GM12878 (cell line): Measurements from ENCODE around the gene KLLN.

ENCODE experiments used
- ATF7 ChIP-seq: fragments of 450-650 bp; IDR thresholded peaks from 2 replicates; pipeline ENCODE4 v1.6.1; 2016; ENCODE audit warnings: low read depth, mild to moderate bottlenecking
- CBX5 ChIP-seq: sonication (generic); IDR thresholded peaks from 2 replicates; pipeline ENCODE4 v1.6.1; 2016; ENCODE audit warnings: low read depth, moderate library complexity, mild to moderate bottlenecking, inconsistent platforms
- CTCF ChIP-seq, 3 experiments: IDR thresholded peaks in 2 of 3; conservative IDR thresholded peaks in 1 of 3; 2 replicates each; pipeline ENCODE4 v1.5.1; 2011; ENCODE audit warnings: low read depth in 3 of 3, low read length in 3 of 3, mild to moderate bottlenecking in 3 of 3, control low read depth in 2 of 3, moderate library complexity in 2 of 3, inconsistent platforms in 1 of 3, mixed read lengths in 1 of 3; ENCODE audit not compliant: control insufficient read depth in 2 of 3, insufficient read depth in 1 of 3; ENCODE audit errors: extremely low read depth in 1 of 3
- DPF2 ChIP-seq: fragments of 450-650 bp; IDR thresholded peaks from 2 replicates; pipeline ENCODE4 v1.6.1; 2017; ENCODE audit warnings: mild to moderate bottlenecking
- ELK1 ChIP-seq: IDR thresholded peaks from 2 replicates; pipeline ENCODE4 v1.6.1; 2012; ENCODE audit warnings: low read depth, low read length, improper control_type of control experiment
- EP300 ChIP-seq, 2 experiments: fragments of 150-350 bp in 1 of 2; IDR thresholded peaks; 2 replicates each; pipeline ENCODE4 v1.6.1; 2011 to 2012; ENCODE audit warnings: low read depth in 2 of 2, low read length in 2 of 2, borderline replicate concordance in 1 of 2, improper control_type of control experiment in 1 of 2, inconsistent platforms in 1 of 2; ENCODE audit not compliant: control insufficient read depth in 1 of 2
- MTA2 ChIP-seq: fragments of 450-650 bp; IDR thresholded peaks from 2 replicates; pipeline ENCODE4 v1.6.1; 2016; ENCODE audit warnings: low read depth, mild to moderate bottlenecking, moderate library complexity
- PBX3 ChIP-seq: IDR thresholded peaks from 2 replicates; pipeline ENCODE4 v1.6.1; 2011; ENCODE audit warnings: mild to moderate bottlenecking, low read depth, low read length, moderate library complexity; ENCODE audit not compliant: insufficient replicate concordance
- POLR2AphosphoS5 ChIP-seq: IDR thresholded peaks from 2 replicates; pipeline ENCODE4 v1.6.1; 2011; ENCODE audit warnings: mild to moderate bottlenecking, low read length, inconsistent platforms
- RCOR1 ChIP-seq: conservative IDR thresholded peaks from 2 replicates; pipeline ENCODE4 v1.6.1; 2012; ENCODE audit warnings: low read depth, low read length, improper control_type of control experiment
- SUZ12 ChIP-seq: fragments of 200-600 bp; sonication (generic); IDR thresholded peaks from one replicate; pipeline ENCODE4 v1.6.1; 2018; ENCODE audit warnings: antibody characterized with exemption, mild to moderate bottlenecking; ENCODE audit not compliant: unreplicated experiment
- YY1 ChIP-seq: IDR thresholded peaks from 2 replicates; pipeline ENCODE4 v1.6.1; 2011; ENCODE audit warnings: low read depth, mild to moderate bottlenecking, low read length
- ZNF217 ChIP-seq: fragments of 450-650 bp; IDR thresholded peaks from 2 replicates; pipeline ENCODE4 v1.6.1; 2017; ENCODE audit warnings: antibody characterized with exemption, mild to moderate bottlenecking

GRCh38 chr10:87865241-87865881 is 2.0 kb upstream of the KLLN start:
- TF ChIP-seq ELK1 (no peak), CTCF (IDR thresholded peaks at IDR 0.05 in 2 of 3, conservative IDR thresholded peaks at IDR 0.05 in 1 of 3; ENCODE audit: control insufficient read depth in 2 of 3, extremely low read depth in 1 of 3, insufficient read depth in 1 of 3, low read depth in 3 of 3, low read length in 3 of 3) (no peak), EP300 (IDR thresholded peaks at IDR 0.05; ENCODE audit: borderline replicate concordance in 1 of 2, control insufficient read depth in 1 of 2, low read depth in 2 of 2, low read length in 2 of 2) (no peak), CBX5 (no peak), YY1 (no peak), ATF7 (no peak), DPF2 (no peak), PBX3 (no peak), MTA2 (no peak), POLR2AphosphoS5 (no peak), SUZ12 (no peak), RCOR1 (no peak), ZNF217 (no peak)
